NT2/D1 (cell line): ENCODE results near the gene RTL10.

Experiments used
- DNase-seq: peaks from one replicate; pipeline ENCODE4 v3.0.0-alpha.2; 2011; ENCODE audit warnings: low read depth, low spot score
- H3K27me3 ChIP-seq: 2 replicates; pipeline ENCODE4 v1.6.0; 2011; ENCODE audit warnings: mild to moderate bottlenecking; ENCODE audit not compliant: insufficient read length, insufficient read depth
- H3K36me3 ChIP-seq: 2 replicates; pipeline ENCODE4 v1.6.1; 2011; ENCODE audit warnings: mild to moderate bottlenecking, low read length, mixed read lengths; ENCODE audit not compliant: insufficient read depth, insufficient read length
- H3K4me1 ChIP-seq: 2 replicates; pipeline ENCODE4 v1.5.1; 2011; ENCODE audit not compliant: insufficient read depth, insufficient read length
- H3K4me3 ChIP-seq: 2 replicates; pipeline ENCODE4 v1.5.1; 2011; ENCODE audit warnings: low read depth; ENCODE audit not compliant: insufficient read length
- H3K9ac ChIP-seq: 2 replicates; pipeline ENCODE4 v1.6.0; 2011; ENCODE audit warnings: low read depth; ENCODE audit not compliant: insufficient read length
- H3K9me3 ChIP-seq: 2 replicates; pipeline ENCODE4 v1.5.1; 2011; ENCODE audit warnings: mild to moderate bottlenecking, low read length; ENCODE audit not compliant: insufficient read depth
- SUZ12 ChIP-seq: IDR thresholded peaks from 2 replicates; pipeline ENCODE4 v1.6.1; 2011; ENCODE audit not compliant: insufficient read length, insufficient read depth; ENCODE audit errors: extremely low read depth
- YY1 ChIP-seq: IDR thresholded peaks from 2 replicates; pipeline ENCODE4 v1.6.1; 2011; ENCODE audit not compliant: insufficient read length, insufficient read depth
- ZNF274 ChIP-seq: IDR thresholded peaks from 2 replicates; pipeline ENCODE4 v1.6.1; 2011; ENCODE audit warnings: mild to moderate bottlenecking, low read depth, low read length

Gene RTL10

DNA sequence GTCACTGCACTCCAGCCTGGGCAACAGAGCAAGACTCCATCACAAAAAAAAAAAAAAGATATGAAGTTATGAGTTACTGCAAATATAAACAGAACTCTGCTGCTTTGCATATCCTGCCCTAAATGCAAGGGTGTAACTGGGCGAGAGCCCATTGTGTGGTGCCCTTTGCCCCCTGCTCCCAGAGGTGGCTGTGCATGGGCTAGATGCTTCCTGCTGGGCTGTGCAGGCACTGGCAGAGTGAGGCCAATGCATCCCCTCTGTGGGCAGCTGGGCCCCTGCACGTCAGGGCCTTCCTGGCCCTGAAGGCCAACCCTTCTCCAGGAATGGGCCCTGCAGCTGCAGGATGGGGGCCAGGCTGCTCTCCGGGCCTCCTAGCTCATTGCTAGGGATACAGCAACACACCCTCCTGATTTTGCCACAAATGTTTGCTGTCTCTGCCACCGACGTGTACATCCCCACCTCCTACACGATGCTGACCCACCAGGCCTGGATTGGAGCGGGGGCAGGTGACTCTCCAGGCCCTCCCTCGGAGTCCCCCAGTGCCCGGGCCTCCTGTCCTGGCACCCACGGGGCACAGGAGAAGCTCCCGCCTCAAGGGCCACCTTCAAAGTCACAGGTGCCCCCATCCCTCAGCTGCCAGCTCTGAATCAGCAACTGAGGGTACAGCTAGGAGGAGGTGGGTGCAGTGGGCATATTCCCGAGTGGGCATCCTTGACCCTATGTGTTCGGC lies 46.2 kb upstream of the RTL10 start:
- H3K4me3 ChIP-seq = no peak overlapping the region
- peaks cover 15% of the 10 kb centered on the region for H3K4me1 ChIP-seq
- no peak overlapping the region for H3K9ac ChIP-seq
- no peaks in the 10 kb centered on the region for H3K27me3 ChIP-seq
- DNase-seq = no peak
- H3K9me3 ChIP-seq = no peaks in the 10 kb centered on the region
- peaks cover 14% of the 10 kb centered on the region for H3K36me3 ChIP-seq
- TF ChIP-seq SUZ12 = no peak
- TF ChIP-seq ZNF274 = no peak
- TF ChIP-seq YY1 = no peak

DNA sequence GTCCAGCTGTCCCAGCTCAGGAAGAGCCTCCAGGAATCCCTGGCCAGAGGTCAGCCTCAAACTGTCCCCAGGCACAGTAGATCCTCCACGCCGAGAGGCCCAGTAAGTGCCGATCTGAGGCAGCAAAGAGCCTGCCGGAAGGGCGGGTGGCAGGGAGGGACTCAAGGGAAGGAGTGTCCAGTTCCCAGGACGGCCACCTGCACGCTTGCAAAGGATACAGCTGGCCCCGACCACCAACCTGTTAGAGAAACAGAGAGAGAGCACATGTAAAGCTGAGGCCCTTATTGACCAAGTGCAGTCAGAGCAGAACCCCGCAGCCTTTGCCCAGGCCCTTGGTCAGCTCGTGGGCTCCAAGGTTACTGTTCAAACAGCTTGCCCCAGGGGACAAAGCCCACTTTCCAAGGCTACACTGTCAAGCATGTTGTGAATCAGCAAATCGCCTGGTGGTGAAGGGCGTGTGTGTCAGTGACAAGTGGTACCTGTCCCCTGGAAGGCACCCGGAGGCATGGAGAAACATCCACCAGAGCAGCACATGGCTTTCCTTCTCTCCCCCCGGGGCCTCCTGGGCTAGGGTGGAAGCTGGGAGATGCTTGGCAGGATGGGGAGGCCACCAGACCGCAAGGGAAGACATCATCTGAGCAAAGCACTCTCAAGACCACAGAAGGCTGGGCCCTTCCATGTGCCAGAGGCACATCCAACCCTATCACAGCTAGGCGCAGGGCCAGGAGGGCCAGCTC lies 44.3 kb upstream of the RTL10 start:
- no peaks in the 10 kb centered on the region for H3K27me3 ChIP-seq
- H3K4me1 ChIP-seq = peaks cover 12% of the 10 kb centered on the region
- no peak for TF ChIP-seq ZNF274
- TF ChIP-seq YY1 = no peak
- TF ChIP-seq SUZ12 = no peak
- no peaks in the 10 kb centered on the region for H3K9me3 ChIP-seq
- no peak for DNase-seq
- H3K4me3 ChIP-seq = no peak overlapping the region
- H3K36me3 ChIP-seq = peaks cover 22% of the 10 kb centered on the region
- no peak overlapping the region for H3K9ac ChIP-seq

DNA sequence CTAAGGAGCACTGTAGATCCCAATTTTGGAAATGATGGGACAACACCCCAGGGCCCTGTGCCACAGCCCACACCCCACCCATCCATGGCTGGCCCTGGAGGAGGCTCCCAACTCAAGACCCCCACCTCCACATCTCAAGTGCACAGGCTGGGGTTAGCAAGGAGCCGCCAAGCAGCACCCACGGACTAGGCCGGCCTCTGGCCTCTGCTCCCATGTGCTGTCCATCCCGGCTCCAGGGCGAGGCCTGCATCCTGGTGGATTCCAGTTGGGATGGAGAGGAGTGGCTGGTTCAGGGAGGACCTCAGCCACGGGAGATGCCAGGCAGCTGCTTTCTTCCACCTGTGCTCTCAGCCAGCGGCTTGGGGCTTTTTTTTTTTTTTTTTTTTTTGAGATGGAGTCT lies 43.5 kb upstream of the RTL10 start:
- no peak for DNase-seq
- Histone ChIP-seq H3K9me3 (no peaks in the 10 kb centered on the region), H3K27me3 (no peaks in the 10 kb centered on the region), H3K36me3 (peaks cover 29% of the 10 kb centered on the region), H3K4me3 (no peak overlapping the region), H3K9ac (no peak overlapping the region), H3K4me1 (peaks cover 11% of the 10 kb centered on the region)
- TF ChIP-seq SUZ12 = no peak
- TF ChIP-seq YY1 = no peak
- no peak for TF ChIP-seq ZNF274

DNA sequence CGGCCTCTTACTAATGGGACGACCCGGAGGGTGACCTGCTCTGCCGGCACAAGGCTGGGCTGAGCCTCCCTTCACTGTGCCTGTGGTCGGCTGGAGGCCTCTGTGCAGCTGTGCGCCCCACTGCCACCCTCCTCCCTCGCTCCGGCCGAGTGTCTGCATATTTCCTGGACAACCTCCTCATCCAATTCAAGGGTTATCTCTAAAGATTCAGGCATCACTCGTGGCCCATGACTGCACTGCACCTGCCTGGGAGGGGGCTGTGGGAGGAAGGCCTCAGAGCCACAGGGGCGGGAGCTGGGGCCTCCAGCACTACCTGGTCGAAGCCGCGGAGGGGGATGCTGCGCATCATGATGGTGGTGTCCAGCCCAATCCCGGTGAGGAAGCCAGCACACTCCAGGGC lies 43.1 kb upstream of the RTL10 start:
- Histone ChIP-seq H3K9ac (no peak overlapping the region), H3K36me3 (peaks cover 29% of the 10 kb centered on the region), H3K27me3 (no peaks in the 10 kb centered on the region), H3K9me3 (no peaks in the 10 kb centered on the region), H3K4me1 (peaks cover 8% of the 10 kb centered on the region), H3K4me3 (no peak overlapping the region)
- TF ChIP-seq SUZ12 (no peak), YY1 (no peak), ZNF274 (no peak)
- no peak for DNase-seq

DNA sequence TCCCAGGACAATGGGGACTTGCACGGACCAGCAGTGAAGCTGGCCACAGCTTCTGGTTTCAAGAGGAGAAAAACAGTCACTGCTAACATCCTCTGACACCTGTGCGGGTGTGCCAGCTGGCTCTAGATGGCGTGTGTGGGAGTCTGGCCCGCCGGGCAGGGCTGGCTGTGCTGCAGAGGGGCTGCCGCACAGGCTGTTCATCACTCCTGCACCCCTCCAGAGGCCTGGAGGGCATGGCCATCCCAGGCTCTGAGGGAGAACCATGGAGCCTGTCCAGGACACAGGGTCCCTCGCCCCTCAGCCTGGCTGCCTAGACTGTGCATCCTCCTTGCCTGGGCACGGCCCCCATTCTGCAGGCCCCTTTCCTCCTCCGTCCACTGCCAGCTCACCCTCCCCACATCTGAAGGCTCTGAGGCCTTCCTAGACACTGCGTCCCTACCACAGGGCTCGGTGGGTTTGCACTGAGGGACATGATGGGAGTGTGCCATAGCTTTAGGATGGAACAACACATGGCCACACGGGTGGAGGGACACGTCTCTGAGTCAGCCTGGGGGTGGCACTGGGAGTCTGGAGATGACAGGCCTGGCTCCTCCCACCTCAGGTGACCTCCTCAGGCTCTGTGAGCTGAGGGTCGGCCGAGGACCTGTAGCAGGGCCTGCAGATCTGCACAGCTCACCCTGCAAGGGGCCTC lies 42.1 kb upstream of the RTL10 start:
- peaks cover 29% of the 10 kb centered on the region for H3K36me3 ChIP-seq
- peaks cover 14% of the 10 kb centered on the region for H3K4me1 ChIP-seq
- TF ChIP-seq ZNF274 (no peak), YY1 (no peak), SUZ12 (no peak)
- no peaks in the 10 kb centered on the region for H3K27me3 ChIP-seq
- H3K9ac ChIP-seq = no peak overlapping the region
- no peak for DNase-seq
- H3K9me3 ChIP-seq = no peaks in the 10 kb centered on the region
- no peak overlapping the region for H3K4me3 ChIP-seq

DNA sequence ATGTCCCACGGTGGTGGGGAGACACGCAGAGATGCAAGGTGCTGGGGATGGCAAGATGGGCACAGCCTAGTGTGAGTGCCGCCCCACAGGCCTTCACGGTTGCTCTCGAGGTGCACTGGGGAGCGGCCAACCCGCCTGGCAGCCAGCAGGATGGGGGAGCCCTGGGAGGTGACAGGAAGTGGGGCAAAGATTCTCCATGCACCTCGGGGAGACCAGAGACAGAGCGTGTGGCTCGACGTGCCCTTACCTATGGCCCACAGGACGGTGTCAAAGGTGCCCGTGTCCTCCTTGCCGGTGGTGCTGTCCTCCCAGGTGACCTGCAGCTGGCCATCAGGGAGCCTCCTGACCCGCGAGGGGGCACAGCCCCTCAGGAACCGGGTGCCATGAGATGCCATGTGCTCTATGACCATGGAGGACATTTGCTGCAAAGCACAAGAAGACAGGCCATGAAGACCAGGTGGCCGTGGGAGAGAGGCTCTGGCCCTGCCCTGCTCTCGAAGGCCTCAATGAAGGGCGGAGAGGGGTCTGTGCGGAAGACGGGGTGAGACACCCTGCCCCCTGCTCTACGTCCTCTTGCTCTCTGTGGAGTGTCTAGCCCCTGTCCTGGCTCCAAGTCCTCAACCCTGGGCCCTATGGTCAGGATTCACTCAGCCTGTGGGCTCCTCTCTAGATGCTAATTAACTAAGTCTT lies 40.6 kb upstream of the RTL10 start:
- no peak overlapping the region for H3K4me3 ChIP-seq
- H3K36me3 ChIP-seq = peaks cover 24% of the 10 kb centered on the region
- H3K9ac ChIP-seq = no peak overlapping the region
- H3K9me3 ChIP-seq = no peaks in the 10 kb centered on the region
- H3K4me1 ChIP-seq = peaks cover 19% of the 10 kb centered on the region
- no peaks in the 10 kb centered on the region for H3K27me3 ChIP-seq
- no peak for DNase-seq
- TF ChIP-seq ZNF274 (no peak), SUZ12 (no peak), YY1 (no peak)
